HEK293 (cell line): ENCODE measurements around the gene TTLL12.

Experiments
- BCL6B ChIP-seq: fragments of 450-650 bp; formaldehyde crosslinking; IDR thresholded peaks from 2 replicates; pipeline ENCODE4 v1.5.1; 2017; ENCODE audit warnings: missing biosample characterization, missing genetic modification characterization
- CTCF ChIP-seq: fragments of 450-650 bp; formaldehyde crosslinking; IDR thresholded peaks from 2 replicates; pipeline ENCODE4 v1.5.1; 2016; ENCODE audit warnings: missing biosample characterization, missing genetic modification characterization
- REST ChIP-seq: fragments of 450-650 bp; formaldehyde crosslinking; IDR thresholded peaks from 2 replicates; pipeline ENCODE4 v1.5.1; 2016; ENCODE audit warnings: missing biosample characterization, missing genetic modification characterization
- SETDB1 ChIP-seq: IDR thresholded peaks from one replicate; pipeline ENCODE4 v1.6.1; 2017; ENCODE audit warnings: mild to moderate bottlenecking, low read length, moderate library complexity, mixed read lengths; ENCODE audit not compliant: insufficient read length
- ZNF121 ChIP-seq: fragments of 450-650 bp; formaldehyde crosslinking; IDR thresholded peaks from 2 replicates; pipeline ENCODE4 v1.5.1; 2016; ENCODE audit warnings: missing biosample characterization, missing genetic modification characterization
- ZNF324 ChIP-seq: fragments of 450-650 bp; formaldehyde crosslinking; IDR thresholded peaks from 2 replicates; pipeline ENCODE4 v1.5.1; 2016; ENCODE audit warnings: missing biosample characterization, missing genetic modification characterization
- ZNF341 ChIP-seq: fragments of 450-650 bp; formaldehyde crosslinking; IDR thresholded peaks from 2 replicates; pipeline ENCODE4; 2016; ENCODE audit warnings: low read depth, missing biosample characterization, missing genetic modification characterization
- ZNF510 ChIP-seq: fragments of 450-650 bp; formaldehyde crosslinking; IDR thresholded peaks from 2 replicates; pipeline ENCODE4 v1.5.1; 2018; ENCODE audit warnings: mild to moderate bottlenecking, missing genetic modification characterization, missing biosample characterization; ENCODE audit not compliant: insufficient replicate concordance
- ZNF580 ChIP-seq: fragments of 450-650 bp; formaldehyde crosslinking; IDR thresholded peaks from 2 replicates; pipeline ENCODE4 v1.5.1; 2016; ENCODE audit warnings: missing biosample characterization, missing genetic modification characterization
- ZNF785 ChIP-seq: fragments of 450-650 bp; formaldehyde crosslinking; IDR thresholded peaks from 2 replicates; pipeline ENCODE4 v1.5.1; 2016; ENCODE audit warnings: missing biosample characterization, missing genetic modification characterization
- ZNF837 ChIP-seq: fragments of 450-650 bp; formaldehyde crosslinking; IDR thresholded peaks from 2 replicates; pipeline ENCODE4 v1.5.1; 2016; ENCODE audit warnings: missing biosample characterization, missing genetic modification characterization

DNA sequence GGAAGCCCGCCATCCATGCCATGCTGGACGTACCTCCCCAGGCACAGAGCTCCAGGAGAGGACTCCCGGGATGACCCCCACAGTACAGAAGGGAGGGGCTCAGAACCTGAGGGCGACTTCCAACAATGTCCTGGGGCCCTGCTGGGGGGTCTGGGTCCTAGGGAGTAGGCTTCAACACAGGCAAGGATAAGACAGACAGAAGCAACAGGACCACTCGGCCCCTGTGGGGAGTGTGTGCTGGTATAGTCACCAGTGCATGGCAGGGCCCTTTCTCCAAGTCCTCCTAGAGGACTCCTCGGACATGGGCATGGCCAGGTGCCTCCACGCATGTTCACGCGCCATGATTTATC is 16.8 kb downstream of the TTLL12 start:
- no peak for TF ChIP-seq SETDB1
- TF ChIP-seq ZNF121 (tag by site-specific recombination), result no peak
- no peak for TF ChIP-seq REST (tag by site-specific recombination)
- no peak for TF ChIP-seq CTCF (tag by site-specific recombination)
- TF ChIP-seq ZNF837, result no peak
- TF ChIP-seq ZNF785, result no peak
- no peak for TF ChIP-seq ZNF580
- no peak for TF ChIP-seq ZNF324 (tag by site-specific recombination)
- no peak for TF ChIP-seq BCL6B
- TF ChIP-seq ZNF341, result no peak
- TF ChIP-seq ZNF510, result no peak
